ENCODE data around the gene POLR3H.
A peak's percentile ranks its signal among the peaks of the same experiment; 100 is the strongest.

The POLR3H gene

GRCh38 chr22:41532908-41533825, 11.1 kb downstream of the POLR3H start:
- DNase-seq: peak; percentile 29

GRCh38 chr22:41531715-41532477, 12.4 kb downstream of the POLR3H start:
- no peak for DNase-seq

- no peak for DNase-seq
Observed at GRCh38 chr22:41530890-41531714, 13.2 kb downstream of the POLR3H start.

GRCh38 chr22:41528938-41529561, 15.2 kb downstream of the POLR3H start:
- DNase-seq: no peak

- DNase-seq: no peak
Observed at GRCh38 chr22:41528132-41528766, 16.0 kb downstream of the POLR3H start.

- DNase-seq: peak; percentile 24
Observed at GRCh38 chr22:41526830-41527799, 17.2 kb downstream of the POLR3H start.

GRCh38 chr22:41526226-41526829, 17.9 kb downstream of the POLR3H start:
- no peak for DNase-seq

GRCh38 chr22:41525450-41526225, 18.6 kb downstream of the POLR3H start:
- DNase-seq: no peak

GRCh38 chr22:41524809-41525449, 19.3 kb downstream of the POLR3H start:
- DNase-seq: no peak

- DNase-seq: no peak
Observed at GRCh38 chr22:41524251-41524661, 20.0 kb downstream of the POLR3H start.

- DNase-seq: no peak
Observed at GRCh38 chr22:41523464-41524221, 20.6 kb downstream of the POLR3H start.

GRCh38 chr22:41522813-41523212, 21.5 kb downstream of the POLR3H start:
- no peak for DNase-seq

GRCh38 chr22:41521126-41521525, 23.1 kb downstream of the POLR3H start:
- no peak for DNase-seq

GRCh38 chr22:41518048-41518347, 26.3 kb downstream of the POLR3H start:
- no peak for DNase-seq

- DNase-seq: peak; percentile 16
Observed at GRCh38 chr22:41517172-41518047, 26.9 kb downstream of the POLR3H start.

GRCh38 chr22:41516462-41516861, 27.8 kb downstream of the POLR3H start:
- no peak for DNase-seq

- no peak for DNase-seq
Observed at GRCh38 chr22:41513391-41513790, 30.9 kb downstream of the POLR3H start.
